ENCODE measurements around the gene HPGDS. TPM values are rescaled to one million over a fixed set of nuclear protein-coding genes. Genes with fewer than 3 reads are reported as not detected.
"Not testable (repeated sequence)": the region's sequence is repeated elsewhere in the genome, so short reads cannot be mapped to it uniquely, and the experiment has no call there.

Gene HPGDS
- total RNA-seq, 1 donor from 2014 or later = not detected

- Mint-ChIP-seq H3K4me1 (ENCODE audit: low read depth) (peaks cover 16% of the 10 kb centered on the region), H3K27ac (no peak overlapping the region), H3K9me3 (no peaks in the 10 kb centered on the region), H3K36me3 (ENCODE audit: low read depth) (no peaks in the 10 kb centered on the region), H3K27me3 (ENCODE audit: insufficient read depth) (peaks cover 3% of the 10 kb centered on the region), H3K4me3 (no peak overlapping the region)
- no peak for DNase-seq (ENCODE audit: low spot score)
- intact Hi-C loops (cut with micrococcal nuclease) = no loop called here
These were observed 7.7 kb downstream of the HPGDS start for GRCh38 chr4:94334962-94335361.

GRCh38 chr4:94334476-94334875 lies 8.2 kb downstream of the HPGDS start:
- Mint-ChIP-seq H3K4me3 (no peak overlapping the region), H3K27me3 (ENCODE audit: insufficient read depth) (peaks cover 3% of the 10 kb centered on the region), H3K9me3 (no peaks in the 10 kb centered on the region), H3K4me1 (ENCODE audit: low read depth) (peaks cover 11% of the 10 kb centered on the region), H3K27ac (no peak overlapping the region), H3K36me3 (ENCODE audit: low read depth) (no peaks in the 10 kb centered on the region)
- no peak for DNase-seq (ENCODE audit: low spot score)
- intact Hi-C loops (cut with micrococcal nuclease) = no loop called here

- Mint-ChIP-seq H3K27ac (no peak overlapping the region), H3K9me3 (no peaks in the 10 kb centered on the region), H3K36me3 (ENCODE audit: low read depth) (no peaks in the 10 kb centered on the region), H3K4me3 (no peak overlapping the region), H3K27me3 (ENCODE audit: insufficient read depth) (peaks cover 3% of the 10 kb centered on the region), H3K4me1 (ENCODE audit: low read depth) (peaks cover 5% of the 10 kb centered on the region)
- DNase-seq (ENCODE audit: low spot score) = no peak
- intact Hi-C loops (cut with micrococcal nuclease) = loop anchor here (1.0 kb wide), 1 partner anchor 57 kb away; no protein-coding TSS in a partner anchor
These were observed 8.8 kb downstream of the HPGDS start for GRCh38 chr4:94333866-94334265.

- intact Hi-C loops (cut with micrococcal nuclease) = loop anchor here (1.0 kb wide), 1 partner anchor 58 kb away; no protein-coding TSS in a partner anchor
These were observed 9.5 kb downstream of the HPGDS start for GRCh38 chr4:94332983-94333590.

GRCh38 chr4:94329933-94330332 lies 12.7 kb downstream of the HPGDS start:
- Mint-ChIP-seq H3K27me3 (ENCODE audit: insufficient read depth) (peaks cover 1% of the 10 kb centered on the region), H3K27ac (no peak overlapping the region), H3K4me3 (no peak overlapping the region), H3K36me3 (ENCODE audit: low read depth) (no peaks in the 10 kb centered on the region), H3K4me1 (ENCODE audit: low read depth) (no peaks in the 10 kb centered on the region), H3K9me3 (peaks cover 13% of the 10 kb centered on the region)
- DNase-seq (ENCODE audit: low spot score) = no peak
- intact Hi-C loops (cut with micrococcal nuclease) = no loop called here

More at GRCh38 chr4:94332983-94333590, 9.5 kb downstream of the HPGDS start:
- peaks cover 3% of the 10 kb centered on the region for H3K27me3 Mint-ChIP-seq (ENCODE audit: insufficient read depth)
- no peak for DNase-seq (ENCODE audit: low spot score)
- no peak overlapping the region for H3K4me3 Mint-ChIP-seq
- no peaks in the 10 kb centered on the region for H3K4me1 Mint-ChIP-seq (ENCODE audit: low read depth)
- no peaks in the 10 kb centered on the region for H3K36me3 Mint-ChIP-seq (ENCODE audit: low read depth)
- H3K27ac Mint-ChIP-seq = no peak overlapping the region
- H3K9me3 Mint-ChIP-seq = no peaks in the 10 kb centered on the region

GRCh38 chr4:94325835-94326234 lies 16.8 kb downstream of the HPGDS start:
- Mint-ChIP-seq H3K4me1 (ENCODE audit: low read depth) (no peaks in the 10 kb centered on the region), H3K27me3 (ENCODE audit: insufficient read depth) (no peaks in the 10 kb centered on the region), H3K9me3 (peaks cover 25% of the 10 kb centered on the region), H3K27ac (no peak overlapping the region), H3K4me3 (no peak overlapping the region), H3K36me3 (ENCODE audit: low read depth) (no peaks in the 10 kb centered on the region)
- DNase-seq (ENCODE audit: low spot score) = no peak
- intact Hi-C loops (cut with micrococcal nuclease) = no loop called here

- H3K27ac Mint-ChIP-seq; DNase-seq (ENCODE audit: low spot score); H3K36me3 Mint-ChIP-seq (ENCODE audit: low read depth); H3K4me3 Mint-ChIP-seq; H3K27me3 Mint-ChIP-seq (ENCODE audit: insufficient read depth); H3K4me1 Mint-ChIP-seq (ENCODE audit: low read depth); intact Hi-C loops (cut with micrococcal nuclease): not testable (repeated sequence)
- peaks cover 20% of the 10 kb centered on the region for H3K9me3 Mint-ChIP-seq
These were observed 22.7 kb downstream of the HPGDS start for GRCh38 chr4:94319927-94320326.

- Mint-ChIP-seq H3K4me3 (no peak overlapping the region), H3K9me3 (no peaks in the 10 kb centered on the region), H3K27me3 (ENCODE audit: insufficient read depth) (no peaks in the 10 kb centered on the region), H3K27ac (no peak overlapping the region), H3K4me1 (ENCODE audit: low read depth) (no peaks in the 10 kb centered on the region), H3K36me3 (ENCODE audit: low read depth) (no peaks in the 10 kb centered on the region)
- intact Hi-C loops (cut with micrococcal nuclease) = loop anchor here (2.0 kb wide), 1 partner anchor 31 kb away; no protein-coding TSS in a partner anchor
- no peak for DNase-seq (ENCODE audit: low spot score)
These were observed 35.3 kb downstream of the HPGDS start for GRCh38 chr4:94307231-94307871.

GRCh38 chr4:94306713-94307112 lies 35.9 kb downstream of the HPGDS start:
- intact Hi-C loops (cut with micrococcal nuclease) = loop anchor here (2.0 kb wide), 1 partner anchor 32 kb away; no protein-coding TSS in a partner anchor
- H3K4me3 Mint-ChIP-seq = no peak overlapping the region
- H3K36me3 Mint-ChIP-seq (ENCODE audit: low read depth) = no peaks in the 10 kb centered on the region
- no peaks in the 10 kb centered on the region for H3K4me1 Mint-ChIP-seq (ENCODE audit: low read depth)
- no peaks in the 10 kb centered on the region for H3K27me3 Mint-ChIP-seq (ENCODE audit: insufficient read depth)
- no peaks in the 10 kb centered on the region for H3K9me3 Mint-ChIP-seq
- DNase-seq (ENCODE audit: low spot score) = no peak
- H3K27ac Mint-ChIP-seq = no peak overlapping the region

GRCh38 chr4:94305466-94306225 lies 37.0 kb downstream of the HPGDS start:
- Mint-ChIP-seq H3K36me3 (ENCODE audit: low read depth) (no peaks in the 10 kb centered on the region), H3K4me3 (no peak overlapping the region), H3K27ac (no peak overlapping the region), H3K9me3 (no peaks in the 10 kb centered on the region), H3K4me1 (ENCODE audit: low read depth) (no peaks in the 10 kb centered on the region), H3K27me3 (ENCODE audit: insufficient read depth) (no peaks in the 10 kb centered on the region)
- intact Hi-C loops (cut with micrococcal nuclease) = loop anchor here (2.0 kb wide), 1 partner anchor 33 kb away; no protein-coding TSS in a partner anchor
- no peak for DNase-seq (ENCODE audit: low spot score)

GRCh38 chr4:94304365-94304971 lies 38.2 kb downstream of the HPGDS start:
- Mint-ChIP-seq H3K27me3 (ENCODE audit: insufficient read depth) (no peaks in the 10 kb centered on the region), H3K36me3 (ENCODE audit: low read depth) (no peaks in the 10 kb centered on the region), H3K27ac (no peak overlapping the region), H3K9me3 (no peaks in the 10 kb centered on the region), H3K4me1 (ENCODE audit: low read depth) (no peaks in the 10 kb centered on the region), H3K4me3 (no peak overlapping the region)
- no peak for DNase-seq (ENCODE audit: low spot score)
- intact Hi-C loops (cut with micrococcal nuclease) = loop anchor here (1.0 kb wide), 3 partner anchors 87 to 292 kb away; no protein-coding TSS in a partner anchor

GRCh38 chr4:94302191-94302590 lies 40.4 kb downstream of the HPGDS start:
- DNase-seq (ENCODE audit: low spot score) = no peak
- no peaks in the 10 kb centered on the region for H3K4me1 Mint-ChIP-seq (ENCODE audit: low read depth)
- no peaks in the 10 kb centered on the region for H3K27me3 Mint-ChIP-seq (ENCODE audit: insufficient read depth)
- H3K4me3 Mint-ChIP-seq = no peak overlapping the region
- no peaks in the 10 kb centered on the region for H3K9me3 Mint-ChIP-seq
- H3K36me3 Mint-ChIP-seq (ENCODE audit: low read depth) = no peaks in the 10 kb centered on the region
- no peak overlapping the region for H3K27ac Mint-ChIP-seq
- intact Hi-C loops (cut with micrococcal nuclease) = no loop called here
